K562 (cell line): ENCODE measurements around the gene CTDSP1. TPM values are rescaled to one million over a fixed set of nuclear protein-coding genes. Genes with fewer than 3 reads are reported as not detected.

Experiments used
- ASH1L ChIP-seq: fragments of 450-650 bp; IDR thresholded peaks from 2 replicates; pipeline ENCODE4 v1.6.1; 2018; ENCODE audit warnings: borderline replicate concordance, mild to moderate bottlenecking, low read depth; ENCODE audit not compliant: partially characterized antibody
- BRCA1 ChIP-seq, 2 experiments: fragments of 450-650 bp in 1 of 2; sonication (generic) in 1 of 2; formaldehyde crosslinking in 1 of 2; IDR thresholded peaks; 2 replicates each; pipeline versions ENCODE4 v1.5.0 to v1.6.1; 2017 to 2020; ENCODE audit warnings: mild to moderate bottlenecking in 1 of 2, missing genetic modification reagents in 1 of 2
- CBX1 ChIP-seq: sonication (generic); IDR thresholded peaks from 2 replicates; pipeline ENCODE4 v1.6.1; 2016; ENCODE audit warnings: antibody characterized with exemption, low read depth, mild to moderate bottlenecking
- DACH1 ChIP-seq: fragments of 450-650 bp; IDR thresholded peaks from 2 replicates; pipeline ENCODE4 v1.6.1; 2018; ENCODE audit not compliant: partially characterized antibody
- ELF1 ChIP-seq: fragments of 200-800 bp; sonication (Bioruptor generic); IDR thresholded peaks from 2 replicates; pipeline ENCODE4 v1.6.1; 2016; ENCODE audit warnings: missing genetic modification characterization, missing compliant biosample characterization
- FOS ChIP-seq: IDR thresholded peaks from 3 replicates; pipeline ENCODE4 v1.6.1; 2011; ENCODE audit not compliant: insufficient read length; ENCODE audit errors: extremely low read depth
- FOXK2 ChIP-seq, 2 experiments: fragments of 450-650 bp; IDR thresholded peaks in 1 of 2; conservative IDR thresholded peaks in 1 of 2; 2 replicates each; pipeline ENCODE4 v1.6.1; 2016; ENCODE audit warnings: low read depth in 2 of 2, mild to moderate bottlenecking in 1 of 2
- GTF2A2 ChIP-seq: IDR thresholded peaks from 2 replicates; pipeline ENCODE4 v1.6.1; 2016; ENCODE audit warnings: mild to moderate bottlenecking, missing genetic modification characterization, missing compliant biosample characterization
- HDAC6 ChIP-seq: IDR thresholded peaks from 2 replicates; pipeline ENCODE4 v1.6.1; 2012; ENCODE audit warnings: low read depth, mild to moderate bottlenecking, control low read depth, inconsistent platforms, low read length, moderate library complexity
- IRF2 ChIP-seq: sonication (generic); formaldehyde crosslinking; IDR thresholded peaks from 2 replicates; pipeline ENCODE4 v1.8.1; 2022; ENCODE audit warnings: mild to moderate bottlenecking, missing genetic modification reagents
- KDM2B ChIP-seq: fragments of 250-450 bp; sonication (Bioruptor Pico); IDR thresholded peaks from 2 replicates; pipeline ENCODE4 v1.8.0; 2021; ENCODE audit warnings: mild to moderate bottlenecking, moderate library complexity
- LCOR ChIP-seq: sonication (generic); formaldehyde crosslinking; IDR thresholded peaks from 2 replicates; pipeline ENCODE4 v1.8.0; 2022; ENCODE audit warnings: mild to moderate bottlenecking, missing genetic modification reagents
- MAFK ChIP-seq: IDR thresholded peaks from 2 replicates; pipeline ENCODE4 v1.6.1; 2011; ENCODE audit warnings: low read length, improper control_type of control experiment
- MTA2 ChIP-seq: fragments of 450-650 bp; IDR thresholded peaks from 2 replicates; pipeline ENCODE4 v1.6.1; 2016; ENCODE audit warnings: low read depth
- PRPF4 ChIP-seq: fragments of 200-400 bp; formaldehyde crosslinking; IDR thresholded peaks from one replicate; pipeline ENCODE4 v1.6.1; 2017; ENCODE audit warnings: low read length, low read depth, mild to moderate bottlenecking; ENCODE audit not compliant: insufficient read depth, poor library complexity, severe bottlenecking
- RBBP5 ChIP-seq: fragments of 200-600 bp; sonication (generic); IDR thresholded peaks from 2 replicates; pipeline ENCODE4 v1.6.1; 2012; ENCODE audit warnings: borderline replicate concordance, mild to moderate bottlenecking, low read length, control low read depth, inconsistent platforms; ENCODE audit not compliant: insufficient read depth, poor library complexity, severe bottlenecking
- SNAPC5 ChIP-seq: fragments of 250-450 bp; sonication (Bioruptor Pico); IDR thresholded peaks from 2 replicates; pipeline ENCODE4 v1.8.0; 2021; ENCODE audit warnings: moderate library complexity, mild to moderate bottlenecking, inconsistent platforms
- TCF3 ChIP-seq: sonication (generic); formaldehyde crosslinking; IDR thresholded peaks from 2 replicates; pipeline ENCODE4 v1.4.0; 2020; ENCODE audit warnings: mild to moderate bottlenecking, missing genetic modification reagents
- TEAD1 ChIP-seq, 2 experiments: fragments of 450-650 bp in 1 of 2; sonication (generic) in 1 of 2; formaldehyde crosslinking; IDR thresholded peaks; 2 replicates each; pipeline versions ENCODE4 v1.4.0 to v1.8.0; 2020 to 2022; ENCODE audit warnings: mild to moderate bottlenecking in 2 of 2, missing genetic modification reagents in 1 of 2
- TEAD2 ChIP-seq: fragments of 450-650 bp; IDR thresholded peaks from 2 replicates; pipeline ENCODE4 v1.6.1; 2016; ENCODE audit warnings: missing genetic modification characterization, control low read depth, missing compliant biosample characterization
- USF2 ChIP-seq: sonication (generic); formaldehyde crosslinking; IDR thresholded peaks from 2 replicates; pipeline ENCODE4 v1.5.0; 2020; ENCODE audit warnings: missing genetic modification reagents
- ZNF354B ChIP-seq: fragments of 250-450 bp; sonication (Bioruptor Pico); IDR thresholded peaks from 2 replicates; pipeline ENCODE4 v1.4.0; 2020
- ZNF445 ChIP-seq: fragments of 250-450 bp; sonication (Bioruptor Pico); IDR thresholded peaks from 2 replicates; pipeline ENCODE4 v1.4.0; 2020; ENCODE audit warnings: low read depth, mild to moderate bottlenecking, moderate library complexity
- ZNF518B ChIP-seq: fragments of 250-450 bp; sonication (Bioruptor Pico); IDR thresholded peaks from 2 replicates; pipeline ENCODE4 v1.5.0; 2021; ENCODE audit warnings: mild to moderate bottlenecking, moderate library complexity
- ZNF699 ChIP-seq: fragments of 250-450 bp; sonication (Bioruptor Pico); IDR thresholded peaks from 2 replicates; pipeline ENCODE4 v1.8.0; 2021; ENCODE audit warnings: mild to moderate bottlenecking, moderate library complexity; ENCODE audit not compliant: insufficient replicate concordance
- polyA plus RNA-seq, 8 experiments: library from polyadenylated mRNA; depleted of rRNA in 4 of 8; stranded (reverse) in 5 of 8; unstranded in 3 of 8; fragments of >200 nt; fragmentation: Nextera tagmentation in 2 of 8; fragmentation: Illumina TruSeq in 1 of 8; extraction: Ambion mirVana in 2 of 8; extraction: Trizol in 1 of 8; gene quantifications; 2 replicates each; pipeline versions ENCODE4 v1.2.1 to v1.2.3, GENCODE V29; 2011 to 2014; ENCODE audit warnings: inconsistent platforms in 1 of 8, missing spikeins in 1 of 8
- total RNA-seq, 7 experiments: library from RNA; depleted of rRNA in 6 of 7; stranded (reverse); fragments of >200 nt in 6 of 7; fragmentation: Illumina TruSeq in 2 of 7; extraction: Trizol in 2 of 7; gene quantifications; 2 replicates each; pipeline versions ENCODE4 v1.2.1 to v1.2.3, GENCODE V29; 2011 to 2021; ENCODE audit warnings: low replicate concordance in 1 of 7

The CTDSP1 gene
- total and polyA plus RNA-seq, 9 of the 15 experiments (the other 6 are each of a cell fraction or from before 2014, with no cell fraction given): 2.4 to 74.8 (median 45.8) TPM

- TF ChIP-seq BRCA1 (IDR thresholded peaks at IDR 0.05) (no peak), BRCA1 (CRISPR knock-in tag; IDR thresholded peaks at IDR 0.05) (no peak), TCF3 (CRISPR knock-in tag) (no peak), ZNF445 (no peak), ELF1 (tag) (peak; percentile 61; the same call in 1 of the 2 replicates), TEAD1 (CRISPR knock-in tag; IDR thresholded peaks at IDR 0.05) (peak in 1 of 2 experiments; percentile 68; a peak in 1 of 4 replicates), FOS (no peak), KDM2B (CRISPR knock-in tag) (peak; percentile 67; the same call in 1 of the 2 replicates), USF2 (no peak), ZNF518B (CRISPR knock-in tag) (no peak), CBX1 (no peak; the same call in 1 of the 2 replicates), MTA2 (no peak), DACH1 (peak; percentile 27), TEAD2 (tag) (no peak), MAFK (no peak), SNAPC5 (CRISPR knock-in tag) (no peak), HDAC6 (no peak), IRF2 (CRISPR knock-in tag) (no peak), ASH1L (no peak), LCOR (CRISPR knock-in tag) (peak; percentile 85), ZNF699 (CRISPR knock-in tag) (no peak), ZNF354B (CRISPR knock-in tag) (no peak), PRPF4 (no peak), GTF2A2 (tag) (no peak), FOXK2 (conservative IDR thresholded peaks at IDR 0.05 in 1 of 2, IDR thresholded peaks at IDR 0.05 in 1 of 2; ENCODE audit: low read depth in 2 of 2) (peak; percentile 82 to 85; a peak in 3 of 4 replicates), RBBP5 (peak; percentile 20)
Observed at GRCh38 chr2:218395826-218396687, 3.6 kb upstream of the CTDSP1 start (continued).
